HG03521 (cell line): ENCODE measurements around the gene RTBDN.
"Not testable (repeated sequence)": the region's sequence is repeated elsewhere in the genome, so short reads cannot be mapped to it uniquely, and the experiment has no call there.

Source experiments
- ATAC-seq: cut with Tn5 transposase; IDR thresholded peaks from one replicate; pipeline ENCODE4 v1.9.1; 2021; ENCODE audit warnings: mild to moderate bottlenecking, moderate library complexity; ENCODE audit not compliant: unreplicated experiment

Gene RTBDN

DNA sequence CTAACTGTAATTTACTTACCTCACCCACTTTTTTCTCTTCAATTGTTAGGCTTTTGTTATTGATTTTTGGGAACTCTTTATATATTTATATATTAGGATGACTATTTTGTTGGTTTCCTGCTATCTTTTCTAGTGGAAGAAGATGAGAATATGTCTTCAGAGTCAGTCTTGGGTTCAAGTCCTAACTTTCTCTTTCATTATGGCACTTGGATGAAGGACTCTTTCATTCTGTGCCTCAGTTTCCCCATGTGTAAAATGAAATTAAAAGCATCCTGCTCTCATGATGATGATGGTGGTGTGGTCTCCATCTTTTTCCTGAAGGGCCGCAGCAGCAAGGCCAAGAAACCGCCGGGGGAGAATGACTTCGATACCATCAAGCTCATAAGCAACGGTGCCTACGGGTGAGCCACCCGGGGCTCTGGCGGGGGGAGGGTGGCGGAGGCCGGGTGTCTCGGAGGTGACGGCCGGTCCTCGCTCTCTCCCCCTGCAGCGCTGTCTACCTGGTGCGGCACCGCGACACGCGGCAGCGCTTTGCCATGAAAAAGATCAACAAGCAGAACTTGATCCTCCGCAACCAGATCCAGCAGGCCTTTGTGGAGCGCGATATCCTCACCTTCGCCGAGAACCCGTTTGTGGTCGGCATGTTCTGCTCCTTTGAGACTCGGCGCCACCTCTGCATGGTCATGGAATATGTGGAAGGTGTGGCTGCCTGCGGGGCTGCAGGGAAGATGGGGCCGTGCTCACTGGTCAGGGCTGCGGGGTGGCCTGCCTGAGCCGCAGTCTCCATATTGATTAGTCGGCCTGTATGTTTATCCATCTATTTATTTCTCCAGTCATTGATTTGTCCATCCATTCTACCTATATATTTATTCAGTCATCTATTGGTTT lies 23.9 kb upstream of the RTBDN start:
- no peak for ATAC-seq

DNA sequence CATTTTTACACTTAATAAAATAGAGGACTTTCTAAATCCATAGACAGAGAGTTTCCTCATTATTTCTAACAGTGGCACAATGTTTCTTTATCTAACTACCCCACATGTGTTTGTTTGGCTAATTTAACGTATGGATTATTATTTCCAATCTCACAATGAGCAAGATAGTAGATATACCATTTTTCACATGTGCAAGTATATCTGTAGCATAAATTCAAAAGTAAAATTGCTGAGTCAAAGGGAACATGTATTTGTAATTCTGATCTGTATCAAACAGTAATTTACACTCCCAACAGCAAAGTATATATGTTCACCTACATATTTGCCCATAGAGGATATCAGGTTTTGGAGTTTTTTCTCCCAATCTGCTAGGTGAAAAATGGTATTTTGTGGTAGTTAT lies 22.3 kb upstream of the RTBDN start:
- ATAC-seq = no peak

DNA sequence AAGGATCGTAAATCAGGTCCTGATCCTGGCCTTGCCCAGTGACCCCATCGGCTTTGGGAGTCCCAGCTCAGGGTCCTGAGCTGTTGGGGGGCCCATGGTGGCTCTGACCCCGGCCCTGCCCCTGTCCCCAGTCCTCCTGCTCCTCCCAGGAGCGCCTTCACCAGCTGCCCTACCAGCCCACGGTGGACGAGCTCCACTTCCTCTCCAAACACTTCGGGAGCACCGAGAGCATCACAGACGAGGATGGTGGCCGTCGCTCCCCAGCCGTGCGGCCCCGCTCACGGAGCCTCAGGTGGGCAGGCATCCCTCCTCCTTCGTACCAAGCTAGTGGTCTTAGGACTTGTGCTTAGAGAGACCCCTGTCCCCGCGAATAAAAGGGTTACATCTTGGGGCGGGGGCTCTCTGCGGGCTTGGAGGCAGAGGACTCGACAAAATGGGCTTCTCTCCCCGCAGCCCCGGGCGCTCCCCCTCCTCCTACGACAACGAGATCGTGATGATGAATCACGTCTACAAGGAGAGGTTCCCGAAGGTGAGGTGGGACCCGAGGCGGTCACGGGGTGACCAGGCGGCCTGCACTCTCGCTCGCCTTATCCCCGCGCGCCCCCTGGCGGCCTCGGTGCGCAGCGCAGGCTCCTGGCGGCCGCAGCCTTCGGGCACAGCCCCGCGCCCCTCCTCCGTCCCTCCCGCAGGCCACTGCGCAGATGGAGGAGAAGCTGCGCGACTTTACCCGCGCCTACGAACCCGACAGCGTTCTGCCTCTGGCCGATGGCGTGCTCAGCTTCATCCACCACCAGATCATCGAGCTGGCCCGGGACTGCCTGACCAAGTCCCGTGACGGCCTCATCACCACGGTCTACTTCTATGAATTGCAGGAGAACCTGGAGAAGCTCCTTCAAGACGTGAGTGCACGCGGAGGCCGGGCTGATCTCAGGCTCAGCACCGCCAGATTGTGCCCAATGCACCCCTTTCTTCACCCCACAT lies 13.1 kb upstream of the RTBDN start:
- ATAC-seq = no peak

DNA sequence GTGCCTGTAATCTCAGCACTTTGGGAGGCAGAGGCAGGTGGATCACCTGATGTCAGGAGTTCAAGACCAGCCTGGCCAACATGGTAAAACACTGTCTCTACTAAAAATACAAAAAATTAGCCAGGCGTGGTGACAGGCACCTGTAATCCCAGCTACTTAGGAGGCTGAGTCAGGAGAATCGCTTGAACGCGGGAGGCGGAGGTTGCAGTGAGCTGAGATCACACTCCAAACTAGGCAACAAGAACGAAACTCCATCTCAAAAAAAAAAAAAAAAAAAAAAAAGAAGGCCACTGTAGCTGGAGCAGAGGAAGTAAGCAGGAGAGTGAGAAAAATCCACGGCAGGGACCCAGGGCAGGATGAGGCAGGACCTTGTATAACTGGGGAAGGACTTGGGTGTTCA lies 12.2 kb upstream of the RTBDN start:
- ATAC-seq = not testable (repeated sequence)

DNA sequence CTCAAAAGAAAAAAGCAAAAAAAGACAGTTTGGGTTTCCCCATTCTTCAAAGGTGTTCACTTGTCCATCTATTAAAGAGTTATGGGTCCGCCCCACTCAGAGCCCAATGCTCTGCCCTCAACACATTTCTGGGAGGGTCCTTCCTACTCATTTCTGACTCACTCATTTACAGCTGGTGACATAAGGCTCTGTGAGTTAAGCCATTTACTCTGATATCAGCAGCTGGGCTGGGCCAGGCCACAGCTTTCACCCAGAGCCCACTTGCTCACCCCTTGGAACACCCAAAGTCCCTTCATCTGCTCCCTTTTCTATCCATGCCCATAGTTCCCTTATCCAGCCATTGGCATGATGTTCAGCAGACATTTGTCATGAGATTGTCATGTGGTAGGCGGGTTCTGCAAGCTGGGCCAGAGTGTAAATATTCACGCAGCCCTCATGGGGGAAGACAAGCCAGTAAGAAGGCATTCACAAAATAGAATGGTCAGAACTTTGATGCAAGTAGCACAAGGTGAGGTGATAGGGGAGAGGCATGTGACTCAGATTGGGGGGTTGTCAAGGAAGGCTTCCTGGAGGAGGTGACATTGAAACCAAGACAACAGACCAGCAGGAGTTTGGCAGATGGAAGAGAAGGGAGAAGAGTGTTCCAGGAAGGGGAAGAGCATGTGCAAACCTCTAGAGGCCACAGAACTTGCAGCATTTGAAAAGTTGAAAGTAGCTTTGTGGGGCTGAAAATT lies 9.8 kb upstream of the RTBDN start:
- ATAC-seq = no peak

DNA sequence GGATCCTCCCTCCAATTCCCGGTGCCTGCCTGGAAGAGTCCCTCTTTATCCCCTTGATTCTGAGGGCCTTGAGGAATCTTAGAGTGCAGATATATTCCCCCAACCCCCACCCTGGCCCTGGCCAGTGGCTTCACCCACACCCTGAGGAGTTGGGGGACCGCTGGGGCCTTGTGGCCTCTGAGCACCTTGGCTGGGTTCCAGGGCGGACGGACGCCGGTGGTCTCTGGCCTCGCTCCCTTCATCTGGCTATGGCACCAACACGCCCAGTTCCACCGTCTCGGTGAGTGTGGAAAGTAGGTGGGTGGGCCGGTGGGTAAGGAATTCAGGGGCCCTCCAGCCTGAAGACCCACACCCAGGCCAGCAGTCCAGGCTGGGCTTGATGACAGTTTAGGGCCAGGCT lies 8.9 kb upstream of the RTBDN start:
- no peak for ATAC-seq

DNA sequence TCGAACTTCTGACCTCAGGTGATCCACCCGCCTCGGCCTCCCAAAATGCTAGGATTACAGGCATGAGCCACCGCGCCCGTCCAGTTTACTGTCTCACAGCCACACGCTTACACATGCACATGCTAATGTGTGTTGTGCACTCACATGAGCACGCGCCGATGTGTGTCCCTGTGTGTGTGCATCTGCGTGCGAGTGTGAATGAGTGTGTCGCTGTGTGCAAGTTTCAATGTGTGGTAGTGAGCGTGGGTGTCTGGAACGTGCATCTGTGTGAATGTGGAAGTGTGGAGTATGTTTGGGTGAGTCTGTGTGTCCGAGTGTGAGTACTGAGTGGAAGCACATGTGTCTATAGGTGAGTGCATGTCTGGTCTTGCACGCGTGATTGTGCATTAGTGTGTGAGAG lies 8.1 kb upstream of the RTBDN start:
- no peak for ATAC-seq

DNA sequence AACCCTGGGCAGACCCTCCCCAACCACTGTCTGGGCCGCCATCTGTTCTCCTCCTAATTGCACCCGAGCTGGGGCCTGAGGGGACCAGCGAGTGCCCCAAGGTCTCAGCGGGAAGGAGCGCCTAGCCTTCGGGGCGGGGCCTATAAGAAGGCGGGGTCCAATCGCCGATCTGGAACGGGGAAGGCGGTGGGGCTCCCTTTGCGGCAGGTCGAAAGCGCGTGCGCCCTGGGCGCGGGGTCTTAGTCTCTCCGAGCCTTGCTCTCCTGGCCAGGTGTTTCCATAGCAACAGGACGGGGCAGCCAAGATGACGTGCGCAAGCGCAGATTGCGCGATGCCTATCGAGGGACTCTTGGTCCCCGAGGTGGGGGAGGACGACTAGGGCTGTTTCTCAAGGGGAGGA lies 6.7 kb upstream of the RTBDN start:
- no peak for ATAC-seq

DNA sequence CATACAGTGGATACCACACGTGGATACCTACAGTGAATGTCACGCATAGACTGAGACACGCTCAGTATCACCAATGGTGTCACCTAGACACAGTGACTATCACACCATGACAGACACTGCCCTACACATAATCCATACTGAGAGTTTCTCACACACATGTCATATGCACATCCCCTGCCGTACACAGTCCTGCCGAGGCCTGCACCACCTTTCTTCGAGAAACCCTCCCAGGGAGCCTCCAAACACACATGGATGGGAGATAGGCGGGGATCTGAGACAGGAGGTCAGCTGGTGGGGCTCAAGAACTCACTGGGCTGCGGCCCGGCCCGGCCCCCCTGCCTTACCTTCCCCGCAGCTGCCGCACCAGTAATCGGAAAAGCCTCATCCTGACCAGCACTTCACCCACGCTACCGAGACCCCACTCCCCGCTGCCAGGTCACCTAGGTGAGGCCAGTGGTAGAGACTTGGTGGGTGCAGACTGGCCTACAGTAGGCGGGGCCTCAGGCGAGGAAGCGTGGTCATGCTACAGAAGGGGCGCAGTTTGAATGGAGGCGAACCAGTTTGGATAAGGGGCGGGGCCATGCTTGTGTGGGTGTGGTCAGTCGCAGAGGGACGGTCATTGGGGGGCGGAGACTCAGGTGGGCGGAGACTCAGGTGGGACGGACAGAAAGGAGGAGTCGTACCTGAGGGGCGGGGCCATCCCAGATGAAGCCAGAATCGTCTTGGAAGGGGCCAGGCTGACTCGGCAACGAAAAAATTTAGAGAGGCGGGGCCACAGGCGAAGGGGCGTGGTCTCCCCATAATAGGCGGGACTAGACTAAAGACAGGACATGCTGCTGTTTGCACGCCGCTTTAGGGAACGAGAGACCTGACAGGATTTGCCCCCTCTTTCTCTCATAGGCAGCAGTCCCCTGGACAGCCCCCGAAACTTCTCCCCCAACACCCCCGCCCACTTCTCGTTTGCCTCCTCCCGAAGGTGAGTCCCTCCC lies 6.0 kb upstream of the RTBDN start:
- ATAC-seq = no peak

DNA sequence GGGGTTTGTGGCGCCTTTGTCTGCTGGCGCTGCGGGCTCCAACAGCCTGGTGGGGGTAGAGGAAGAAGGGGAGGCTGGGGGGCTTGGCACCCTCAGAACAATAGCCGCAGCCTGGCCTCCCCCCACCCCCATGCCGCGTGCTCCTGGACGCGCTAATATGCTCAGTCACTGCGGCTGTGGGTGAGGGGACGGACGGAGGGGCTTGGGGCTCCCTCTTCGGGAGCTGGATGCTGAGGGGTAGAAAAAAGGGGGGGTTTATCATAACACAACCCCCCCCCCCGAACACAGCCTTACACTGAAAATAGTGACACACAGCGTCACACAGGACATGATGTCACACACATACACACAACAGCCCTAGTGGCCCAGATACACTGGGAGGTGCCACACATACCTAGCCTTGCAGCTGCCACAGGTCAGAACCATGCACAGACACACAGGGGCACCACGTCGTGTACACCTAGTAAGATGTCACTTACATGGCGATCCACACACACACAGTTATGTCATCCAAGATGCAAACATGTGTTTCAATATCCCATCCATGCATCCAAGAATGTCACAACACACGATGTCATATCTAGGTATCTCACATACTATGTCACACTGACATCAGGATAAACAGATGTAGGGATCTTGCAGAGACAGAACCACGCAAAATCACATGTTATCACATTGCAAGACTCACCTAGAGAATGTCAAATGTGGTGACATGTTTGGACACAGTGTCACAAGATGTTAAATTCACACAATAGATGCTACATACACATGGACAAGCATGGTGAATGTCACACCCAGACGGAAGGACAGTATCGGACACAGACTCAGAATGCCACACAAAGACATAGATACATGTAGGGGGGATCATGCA lies 4.7 kb upstream of the RTBDN start:
- ATAC-seq = no peak

DNA sequence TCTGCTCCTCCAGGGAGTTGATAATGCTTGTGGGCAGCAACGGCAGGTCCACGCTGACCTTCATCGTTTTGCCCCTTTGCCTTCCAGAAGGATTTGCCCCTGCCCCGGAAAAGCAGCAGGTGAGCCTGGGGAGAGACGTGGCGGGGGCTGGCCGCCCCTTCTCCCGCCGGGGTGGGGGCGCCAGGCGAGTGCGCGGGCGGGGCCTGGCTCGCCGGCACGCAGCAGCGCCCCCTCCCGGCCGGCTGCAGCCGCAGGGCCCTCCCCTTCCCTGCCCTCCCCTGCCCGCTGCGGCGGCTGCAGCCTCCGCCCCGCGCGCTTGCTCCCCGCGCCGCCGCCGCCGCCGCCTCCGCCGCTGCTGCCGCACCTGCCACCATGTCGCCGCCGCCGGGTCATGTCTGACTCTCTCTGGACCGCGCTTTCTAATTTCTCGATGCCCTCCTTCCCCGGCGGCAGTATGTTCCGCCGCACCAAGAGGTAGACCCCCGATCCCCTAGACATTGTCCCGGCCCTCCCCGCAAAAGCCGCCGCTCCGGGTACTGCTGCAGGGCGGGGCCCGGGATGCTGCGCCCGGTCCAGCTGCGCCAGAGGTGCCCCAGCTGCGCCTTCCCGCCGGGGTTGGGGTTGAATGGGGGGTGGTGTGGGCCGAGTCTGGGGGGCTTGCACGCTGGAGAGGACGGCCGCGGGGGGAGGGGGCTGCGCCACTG lies 4.0 kb upstream of the RTBDN start, which contains the start of gene MAST1:
Gene MAST1 (plus strand): TSS at position 334 of the 704 bp plus-strand sequence. CDS start 58 bp downstream, at position 392.
- ATAC-seq = no peak

DNA sequence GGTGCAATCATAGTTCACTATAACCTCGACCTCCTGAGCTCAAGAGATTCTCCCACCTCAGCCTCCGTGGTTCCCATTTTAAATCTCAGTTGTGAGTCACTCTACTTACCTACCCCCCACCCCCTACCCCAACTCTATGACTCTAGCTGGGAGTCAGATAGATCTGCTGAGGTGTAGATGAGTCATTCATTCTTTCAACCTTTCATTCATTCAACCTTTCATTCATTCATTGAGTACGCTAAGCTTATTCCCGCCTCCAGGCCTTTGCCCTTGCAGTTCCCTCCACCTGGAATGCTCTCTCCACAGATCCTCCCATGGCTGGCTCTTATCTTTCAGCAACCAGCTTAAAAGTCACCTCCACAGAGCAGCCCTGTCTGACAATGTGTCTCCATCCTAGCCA lies 2.8 kb upstream of the RTBDN start:
- ATAC-seq = no peak

DNA sequence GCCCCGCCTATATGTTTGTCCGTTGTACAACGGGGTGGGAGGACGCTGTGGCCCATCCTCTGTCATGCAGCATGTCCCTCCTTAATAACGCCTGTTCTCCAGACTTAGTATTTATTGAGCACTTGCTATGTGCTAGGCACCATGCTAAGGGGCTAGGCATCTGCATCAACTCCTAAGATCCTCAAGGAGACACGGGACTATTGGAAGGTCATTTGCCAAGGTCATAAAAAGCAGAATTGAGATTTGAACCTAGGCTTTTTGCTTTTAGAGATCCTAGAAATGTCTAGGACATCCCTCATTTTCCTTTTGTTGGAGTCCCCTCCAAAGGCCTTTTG lies 2.1 kb upstream of the RTBDN start:
- no peak for ATAC-seq

DNA sequence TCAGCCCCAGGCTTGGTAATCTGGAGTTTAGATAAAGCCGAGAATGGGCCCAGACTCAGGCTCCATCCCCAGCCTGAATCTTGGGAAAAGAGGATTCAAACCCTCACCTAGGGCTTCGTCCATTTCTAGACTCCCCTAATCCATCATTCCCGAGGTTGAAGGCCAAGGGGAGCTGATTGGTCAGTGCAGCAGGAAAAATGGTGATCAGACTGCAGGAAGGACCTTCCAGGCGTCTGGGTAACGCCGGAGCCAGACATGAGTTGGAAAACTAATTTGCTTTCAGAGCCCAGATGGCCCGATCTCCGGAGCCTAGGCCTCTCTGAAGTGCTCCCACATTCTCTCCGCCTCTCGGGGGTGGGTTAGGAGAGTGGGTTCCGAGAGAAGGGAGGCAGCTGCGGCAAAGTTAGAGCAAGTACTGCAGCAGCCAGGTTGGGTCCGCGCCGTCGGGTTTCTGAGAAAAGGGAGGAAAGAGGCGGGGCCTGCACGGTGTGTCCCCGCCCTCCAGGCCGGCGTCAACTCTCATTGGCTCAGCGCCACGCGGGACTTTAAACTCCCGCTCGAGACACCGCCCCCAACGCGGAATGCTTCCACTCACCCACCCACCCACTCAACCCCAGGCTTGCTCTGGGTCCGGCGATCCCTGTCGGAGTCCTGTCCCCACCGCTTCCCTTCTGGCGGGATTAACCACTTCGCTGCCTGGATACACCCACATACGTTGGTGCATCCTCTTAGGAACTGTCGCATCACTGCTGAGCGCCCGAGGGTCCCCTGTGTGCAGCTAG lies 788 bp upstream of the RTBDN start:
- no peak for ATAC-seq

DNA sequence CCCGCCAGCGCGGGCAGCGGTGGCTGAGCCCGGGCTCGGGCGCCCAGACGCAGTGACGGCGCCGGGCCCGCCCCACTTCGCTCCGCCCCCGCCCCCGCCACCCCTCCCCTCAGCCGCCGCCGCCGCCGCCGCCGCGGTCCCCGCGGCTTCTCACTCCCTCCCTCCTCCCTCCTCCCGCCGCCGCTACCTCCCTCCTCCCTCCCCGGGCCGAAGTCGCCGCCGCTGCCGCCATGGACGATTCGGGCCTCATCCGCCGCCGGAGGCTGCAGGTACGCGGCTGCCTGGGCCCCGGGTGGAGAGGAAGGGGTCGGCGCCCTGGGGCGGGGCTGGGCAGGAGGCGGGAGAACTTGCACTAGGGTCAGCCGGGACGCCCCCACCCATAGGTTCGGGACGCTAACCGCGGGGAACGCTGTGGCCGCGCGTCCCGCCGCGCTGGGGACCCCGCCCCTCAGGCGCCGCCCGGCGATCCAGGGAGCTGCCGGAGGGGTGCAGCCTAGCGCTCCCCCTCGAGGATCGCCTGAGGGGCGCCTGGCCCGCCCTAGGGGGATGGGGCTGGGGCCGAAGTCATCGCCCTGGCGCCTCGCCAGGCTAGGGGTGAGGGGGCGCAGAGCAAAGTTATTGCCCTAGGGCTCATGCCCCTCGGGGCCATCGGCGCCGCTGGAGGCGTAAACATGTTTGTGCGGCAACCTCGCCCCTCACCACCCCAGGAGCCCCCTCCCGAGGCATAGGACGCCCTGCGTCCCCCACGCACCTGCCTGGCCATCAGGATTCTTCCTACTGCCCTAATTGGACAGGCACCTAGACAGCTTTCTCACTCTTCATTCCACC lies 427 bp downstream of the RTBDN start:
- no peak for ATAC-seq

DNA sequence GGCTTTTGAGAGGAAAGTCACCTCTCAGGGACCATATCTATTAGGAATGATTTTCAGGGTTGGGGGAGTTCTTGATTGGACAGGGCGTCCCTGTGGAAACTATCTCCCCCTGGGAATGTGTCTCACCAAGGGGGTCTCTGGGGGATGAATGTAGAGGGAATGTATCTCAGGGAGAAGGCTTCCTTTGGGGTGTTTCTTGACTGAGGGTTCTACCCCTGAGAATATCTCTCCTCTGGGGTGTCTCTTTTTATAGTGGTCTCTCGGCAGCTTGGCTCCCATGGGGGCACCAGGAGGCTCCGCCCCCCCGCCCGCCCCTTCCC lies 1.0 kb downstream of the RTBDN start:
- ATAC-seq = no peak

DNA sequence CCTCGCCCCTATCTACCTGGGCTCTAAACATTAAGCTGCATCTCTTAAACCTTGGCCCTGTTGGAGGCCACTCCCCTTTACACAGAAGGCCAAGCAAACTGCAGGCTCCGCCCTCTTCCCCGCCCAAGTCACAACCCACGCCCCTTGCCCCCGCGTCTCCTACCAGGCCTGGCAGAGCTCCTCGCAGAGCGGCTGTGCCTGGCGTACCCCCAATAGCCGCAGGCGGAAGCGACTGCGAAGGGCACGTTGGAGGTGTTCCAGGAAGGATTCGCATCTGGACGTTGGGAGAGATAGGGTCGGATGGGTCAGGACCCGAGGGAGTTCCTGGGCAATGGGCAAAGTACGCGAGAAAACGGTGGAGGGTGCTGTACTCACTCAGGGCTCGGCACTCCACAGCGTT lies 5.9 kb downstream of the RTBDN start:
- ATAC-seq = no peak
